Ishikawa (cell line): ENCODE results near the gene CACNB4.

Experiments used
- EP300 ChIP-seq: IDR thresholded peaks from 2 replicates; pipeline ENCODE4 v1.6.1; 2012; ENCODE audit warnings: borderline replicate concordance
- TF ChIP-seq, protein P1 (sequence below): IDR thresholded peaks from 2 replicates; pipeline ENCODE4 v1.6.1; 2012

DNA sequence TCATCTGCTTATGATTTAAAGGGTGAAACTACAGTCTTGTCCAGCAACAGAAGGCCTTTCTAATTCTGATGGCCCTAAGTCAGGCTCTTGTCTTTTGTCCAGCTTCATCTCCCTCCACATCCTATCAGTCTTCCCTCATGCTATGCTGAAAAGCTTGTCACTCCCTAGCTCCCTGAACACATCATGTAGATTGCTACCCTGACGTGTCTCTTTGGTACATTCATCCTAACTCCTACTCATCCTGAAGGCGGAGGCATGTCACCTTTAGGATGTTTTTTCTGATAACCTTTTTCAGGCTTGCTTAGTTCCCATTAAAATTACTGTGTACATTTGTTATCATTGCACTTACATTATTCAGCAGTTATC, 192.2 kb downstream of the CACNB4 start:
- TF ChIP-seq, protein P1, sequence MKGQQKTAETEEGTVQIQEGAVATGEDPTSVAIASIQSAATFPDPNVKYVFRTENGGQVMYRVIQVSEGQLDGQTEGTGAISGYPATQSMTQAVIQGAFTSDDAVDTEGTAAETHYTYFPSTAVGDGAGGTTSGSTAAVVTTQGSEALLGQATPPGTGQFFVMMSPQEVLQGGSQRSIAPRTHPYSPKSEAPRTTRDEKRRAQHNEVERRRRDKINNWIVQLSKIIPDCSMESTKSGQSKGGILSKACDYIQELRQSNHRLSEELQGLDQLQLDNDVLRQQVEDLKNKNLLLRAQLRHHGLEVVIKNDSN = no peak
- TF ChIP-seq EP300 = no peak
